Epidermal melanocyte (primary cell): Measurements from ENCODE around the gene RAB27B.

Source experiments
- DNase-seq: peaks from one replicate; pipeline ENCODE4 v3.0.0; 2011; ENCODE audit warnings: low spot score; ENCODE audit not compliant: insufficient read length

Gene RAB27B

GRCh38 chr18:54906331-54907185 lies 78.3 kb downstream of the RAB27B start:
- no peak for DNase-seq

GRCh38 chr18:54909538-54909937 lies 81.3 kb downstream of the RAB27B start:
- no peak for DNase-seq

GRCh38 chr18:54910161-54910919 lies 82.1 kb downstream of the RAB27B start:
- no peak for DNase-seq

GRCh38 chr18:54911551-54911950 lies 83.3 kb downstream of the RAB27B start:
- DNase-seq = no peak

GRCh38 chr18:54914816-54915215 lies 86.5 kb downstream of the RAB27B start:
- DNase-seq = no peak

GRCh38 chr18:54916507-54916906 lies 88.2 kb downstream of the RAB27B start:
- no peak for DNase-seq

GRCh38 chr18:54918060-54918459 lies 89.8 kb downstream of the RAB27B start:
- no peak for DNase-seq

- DNase-seq = no peak
Measured at GRCh38 chr18:54919412-54919811, 91.1 kb downstream of the RAB27B start.

GRCh38 chr18:54923339-54923956 lies 95.2 kb downstream of the RAB27B start:
- DNase-seq = no peak

- no peak for DNase-seq
Measured at GRCh38 chr18:54924948-54925347, 96.7 kb downstream of the RAB27B start.

GRCh38 chr18:54926593-54927325 lies 98.5 kb downstream of the RAB27B start:
- no peak for DNase-seq

GRCh38 chr18:54928236-54928635 lies 100.0 kb downstream of the RAB27B start:
- no peak for DNase-seq

- no peak for DNase-seq
Measured at GRCh38 chr18:54931152-54931551, 102.9 kb downstream of the RAB27B start.

GRCh38 chr18:54932472-54932871 lies 104.2 kb downstream of the RAB27B start:
- DNase-seq = no peak

- no peak for DNase-seq
Measured at GRCh38 chr18:54938506-54938905, 110.2 kb downstream of the RAB27B start.

GRCh38 chr18:54939361-54939917 lies 111.2 kb downstream of the RAB27B start:
- DNase-seq = no peak

- DNase-seq = no peak
Measured at GRCh38 chr18:54942144-54942543, 113.9 kb downstream of the RAB27B start.

GRCh38 chr18:54942569-54942968 lies 114.3 kb downstream of the RAB27B start:
- DNase-seq = no peak
